ENCODE results near the gene RAI1. TPM values are rescaled to one million over a fixed set of nuclear protein-coding genes. Genes with fewer than 3 reads are reported as not detected.
"Not testable (repeated sequence)": the region's sequence is repeated elsewhere in the genome, so short reads cannot be mapped to it uniquely, and the experiment has no call there.

Gene RAI1, protein sequence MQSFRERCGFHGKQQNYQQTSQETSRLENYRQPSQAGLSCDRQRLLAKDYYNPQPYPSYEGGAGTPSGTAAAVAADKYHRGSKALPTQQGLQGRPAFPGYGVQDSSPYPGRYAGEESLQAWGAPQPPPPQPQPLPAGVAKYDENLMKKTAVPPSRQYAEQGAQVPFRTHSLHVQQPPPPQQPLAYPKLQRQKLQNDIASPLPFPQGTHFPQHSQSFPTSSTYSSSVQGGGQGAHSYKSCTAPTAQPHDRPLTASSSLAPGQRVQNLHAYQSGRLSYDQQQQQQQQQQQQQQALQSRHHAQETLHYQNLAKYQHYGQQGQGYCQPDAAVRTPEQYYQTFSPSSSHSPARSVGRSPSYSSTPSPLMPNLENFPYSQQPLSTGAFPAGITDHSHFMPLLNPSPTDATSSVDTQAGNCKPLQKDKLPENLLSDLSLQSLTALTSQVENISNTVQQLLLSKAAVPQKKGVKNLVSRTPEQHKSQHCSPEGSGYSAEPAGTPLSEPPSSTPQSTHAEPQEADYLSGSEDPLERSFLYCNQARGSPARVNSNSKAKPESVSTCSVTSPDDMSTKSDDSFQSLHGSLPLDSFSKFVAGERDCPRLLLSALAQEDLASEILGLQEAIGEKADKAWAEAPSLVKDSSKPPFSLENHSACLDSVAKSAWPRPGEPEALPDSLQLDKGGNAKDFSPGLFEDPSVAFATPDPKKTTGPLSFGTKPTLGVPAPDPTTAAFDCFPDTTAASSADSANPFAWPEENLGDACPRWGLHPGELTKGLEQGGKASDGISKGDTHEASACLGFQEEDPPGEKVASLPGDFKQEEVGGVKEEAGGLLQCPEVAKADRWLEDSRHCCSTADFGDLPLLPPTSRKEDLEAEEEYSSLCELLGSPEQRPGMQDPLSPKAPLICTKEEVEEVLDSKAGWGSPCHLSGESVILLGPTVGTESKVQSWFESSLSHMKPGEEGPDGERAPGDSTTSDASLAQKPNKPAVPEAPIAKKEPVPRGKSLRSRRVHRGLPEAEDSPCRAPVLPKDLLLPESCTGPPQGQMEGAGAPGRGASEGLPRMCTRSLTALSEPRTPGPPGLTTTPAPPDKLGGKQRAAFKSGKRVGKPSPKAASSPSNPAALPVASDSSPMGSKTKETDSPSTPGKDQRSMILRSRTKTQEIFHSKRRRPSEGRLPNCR (N-terminal part only)
- 10 to 100 TPM in 1 of 2 donors, 1 to 10 TPM in 1; 7.0 to 16.0 TPM for total RNA-seq

DNA sequence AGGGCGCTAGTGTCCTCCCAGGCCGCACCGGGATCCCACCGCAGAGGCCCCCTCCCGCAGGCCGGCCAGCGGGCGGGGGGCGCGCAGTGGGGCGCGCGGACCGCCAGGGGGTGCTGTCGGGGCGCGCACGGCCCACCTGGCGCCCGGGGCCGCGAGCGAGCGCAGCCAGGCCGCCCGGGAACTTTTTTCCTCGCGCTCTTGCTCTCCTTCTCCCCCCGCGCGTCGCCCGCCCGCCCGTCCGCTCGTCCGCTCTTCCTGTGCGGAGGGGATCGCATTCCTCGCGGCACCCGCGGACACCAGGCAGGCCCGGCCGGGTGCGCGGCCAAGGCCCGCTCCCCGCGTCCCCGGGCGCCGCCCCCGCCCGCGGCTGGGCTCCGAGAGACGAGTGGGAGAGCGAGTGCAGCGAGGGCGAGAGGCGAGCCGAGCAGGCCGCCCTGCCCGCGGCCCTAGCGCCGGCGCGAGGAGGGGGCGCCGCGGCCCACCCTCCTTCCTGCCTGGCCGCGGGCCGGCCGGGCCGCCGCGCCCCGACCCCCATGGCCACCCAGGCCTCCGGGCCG is at the start of gene RAI1:
Gene RAI1 (plus strand): TSS at position 272 of the 557 bp plus-strand sequence. CDS start 111,491 bp downstream, outside the sequence.
- H3K9me3 Mint-ChIP-seq = no peaks in the 10 kb centered on the region
- peaks cover 8% of the 10 kb centered on the region for H3K4me1 Mint-ChIP-seq

DNA sequence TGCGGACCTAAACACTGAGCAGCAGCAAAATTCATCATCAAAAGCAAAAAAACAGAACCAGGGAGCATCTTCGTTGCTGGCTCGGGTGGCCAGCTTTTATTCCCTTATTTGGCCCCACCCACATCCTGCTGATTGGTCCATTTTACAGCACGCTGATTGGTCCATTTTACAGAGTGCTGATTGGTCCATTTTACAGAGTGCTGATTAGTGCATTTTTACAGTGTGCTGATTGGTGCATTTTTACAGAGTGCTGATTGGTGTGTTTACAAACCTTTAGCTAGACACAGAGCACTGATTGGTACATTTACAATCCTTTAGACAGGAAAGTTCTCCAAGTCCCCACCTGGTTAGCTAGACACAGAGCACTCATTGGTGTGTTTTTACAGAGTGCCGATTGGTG is 48.6 kb upstream of the RAI1 start:
- H3K27ac Mint-ChIP-seq; H3K4me1 Mint-ChIP-seq; H3K36me3 Mint-ChIP-seq (ENCODE audit: low read depth); ATAC-seq (replicated peaks); H3K27me3 Mint-ChIP-seq; H3K4me3 Mint-ChIP-seq; H3K9me3 Mint-ChIP-seq: not testable (repeated sequence)

More for the DNA sequence above, at the start of gene RAI1:
- H3K27ac Mint-ChIP-seq = peak within 1 kb of the TSS; percentile 54
- ATAC-seq (replicated peaks) = peak; percentile 72
- H3K36me3 Mint-ChIP-seq (ENCODE audit: low read depth) = no peaks in the 10 kb centered on the region
- no peaks in the 10 kb centered on the region for H3K27me3 Mint-ChIP-seq
- peak within 1 kb of the TSS; percentile 80 for H3K4me3 Mint-ChIP-seq

DNA sequence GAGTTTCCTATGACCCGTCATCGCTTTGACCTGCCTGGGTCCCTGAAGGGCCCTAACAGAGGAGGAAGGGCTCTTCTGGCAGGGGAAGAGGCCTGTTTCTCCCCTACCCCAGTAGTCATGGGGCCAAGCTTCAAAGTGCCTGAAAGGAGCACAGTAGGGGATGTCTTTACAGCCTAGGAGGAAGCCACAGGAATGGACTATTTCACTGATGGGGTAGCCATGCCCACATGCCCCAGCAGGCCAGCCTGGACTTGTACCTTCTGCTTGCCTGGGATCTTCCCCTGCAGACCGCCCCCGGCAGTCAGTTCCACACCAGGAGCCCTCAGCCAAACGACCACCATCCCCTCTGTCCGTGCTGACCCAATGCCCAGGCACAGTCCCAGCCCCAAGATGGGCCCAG is 47.9 kb upstream of the RAI1 start:
- no peak overlapping the region for H3K4me3 Mint-ChIP-seq
- H3K27me3 Mint-ChIP-seq = no peaks in the 10 kb centered on the region
- no peaks in the 10 kb centered on the region for H3K9me3 Mint-ChIP-seq
- no peaks in the 10 kb centered on the region for H3K36me3 Mint-ChIP-seq (ENCODE audit: low read depth)
- peaks cover 5% of the 10 kb centered on the region for H3K4me1 Mint-ChIP-seq
- no peak for ATAC-seq (replicated peaks)
- H3K27ac Mint-ChIP-seq = no peak overlapping the region

DNA sequence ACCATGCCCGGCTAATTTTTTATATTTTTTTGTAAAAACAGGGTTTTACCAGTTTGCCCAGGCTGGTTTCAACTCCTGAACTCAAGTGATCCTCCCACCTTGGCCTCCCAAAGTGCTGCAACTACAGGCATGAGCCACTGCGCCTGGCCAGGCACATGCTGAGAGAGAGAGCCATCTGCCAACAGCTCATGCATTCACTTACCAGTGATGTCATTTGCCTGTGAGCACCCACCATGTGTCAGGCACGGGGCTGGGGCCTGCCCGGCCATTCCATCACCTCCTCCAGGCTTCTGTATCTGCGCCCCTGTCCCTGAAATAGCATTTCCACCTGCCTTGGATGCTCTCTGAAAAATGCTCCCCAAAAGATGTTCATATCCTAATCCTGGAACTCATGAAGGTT is 46.1 kb upstream of the RAI1 start:
- Mint-ChIP-seq H3K4me1 (no peaks in the 10 kb centered on the region), H3K27me3 (no peaks in the 10 kb centered on the region), H3K4me3 (no peak overlapping the region), H3K27ac (no peak overlapping the region), H3K36me3 (ENCODE audit: low read depth) (no peaks in the 10 kb centered on the region), H3K9me3 (no peaks in the 10 kb centered on the region)
- no peak for ATAC-seq (replicated peaks)

DNA sequence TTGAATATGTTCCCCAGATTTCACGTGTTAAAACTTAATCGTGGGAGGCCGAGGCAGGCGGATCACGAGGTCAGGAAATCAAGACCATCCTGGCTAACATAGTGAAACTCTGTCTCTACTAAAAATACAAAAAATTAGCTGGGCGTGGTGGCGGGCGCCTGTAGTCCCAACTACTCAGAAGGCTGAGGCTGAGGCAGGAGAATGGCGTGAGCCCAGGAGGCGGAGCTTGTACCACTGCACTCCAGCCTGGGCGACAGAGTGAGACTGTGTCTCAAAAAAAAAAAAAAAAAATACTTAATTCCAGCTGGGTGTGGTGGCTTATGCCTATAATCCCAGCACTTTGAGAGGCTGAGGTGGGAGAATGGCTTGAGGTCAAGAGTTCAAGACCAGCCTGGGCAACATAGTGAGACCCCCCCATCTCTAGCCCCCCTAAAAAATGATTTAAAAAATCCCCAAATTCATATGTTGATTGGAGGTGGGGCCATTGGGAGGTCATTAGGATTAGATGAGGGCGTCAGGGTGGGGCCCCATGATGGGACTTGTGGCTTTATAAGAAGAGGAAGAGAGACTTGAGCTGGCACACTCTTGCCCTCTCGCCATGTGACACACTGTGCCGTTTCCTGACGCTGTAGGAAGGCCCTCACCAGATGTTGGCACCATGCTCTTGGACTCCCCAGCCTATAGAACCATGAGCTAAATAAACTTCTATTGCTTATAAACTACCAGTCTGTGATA is 45.6 kb upstream of the RAI1 start:
- H3K4me3 Mint-ChIP-seq; H3K27ac Mint-ChIP-seq; H3K36me3 Mint-ChIP-seq (ENCODE audit: low read depth); H3K9me3 Mint-ChIP-seq; H3K4me1 Mint-ChIP-seq; H3K27me3 Mint-ChIP-seq; ATAC-seq (replicated peaks): not testable (repeated sequence)

DNA sequence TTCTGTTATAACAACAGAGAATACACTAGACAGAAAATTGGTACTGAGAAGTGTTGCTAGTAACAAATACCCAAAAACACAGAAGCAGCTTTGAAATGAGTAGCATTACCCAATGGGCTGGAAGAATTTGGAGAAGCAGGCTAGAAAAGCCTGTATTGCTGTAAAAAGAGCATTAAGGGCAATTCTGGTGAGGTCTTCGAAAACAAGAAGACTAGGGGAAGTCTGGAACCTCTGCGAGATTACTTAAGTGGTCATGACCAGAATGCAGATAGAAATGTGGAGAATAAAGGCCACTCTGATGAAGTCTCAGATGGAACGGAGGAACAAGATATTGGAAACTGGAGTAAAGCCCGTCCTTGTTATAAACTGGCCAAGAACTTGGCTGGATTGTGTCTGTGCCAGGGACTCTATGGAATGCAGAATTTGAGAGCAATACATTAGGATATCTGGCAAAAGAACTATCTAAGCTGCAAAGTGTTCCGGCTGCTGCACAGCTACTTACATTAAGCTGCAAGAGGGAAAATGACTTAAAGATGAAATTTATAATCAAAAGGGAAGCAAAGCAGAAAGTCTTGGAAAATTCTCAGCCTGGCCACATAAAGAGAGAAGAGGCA is 44.9 kb upstream of the RAI1 start:
- H3K4me3 Mint-ChIP-seq = no peak overlapping the region
- no peaks in the 10 kb centered on the region for H3K27me3 Mint-ChIP-seq
- H3K9me3 Mint-ChIP-seq = no peaks in the 10 kb centered on the region
- no peak overlapping the region for H3K27ac Mint-ChIP-seq
- H3K4me1 Mint-ChIP-seq = no peaks in the 10 kb centered on the region
- H3K36me3 Mint-ChIP-seq (ENCODE audit: low read depth) = no peaks in the 10 kb centered on the region
- no peak for ATAC-seq (replicated peaks)

DNA sequence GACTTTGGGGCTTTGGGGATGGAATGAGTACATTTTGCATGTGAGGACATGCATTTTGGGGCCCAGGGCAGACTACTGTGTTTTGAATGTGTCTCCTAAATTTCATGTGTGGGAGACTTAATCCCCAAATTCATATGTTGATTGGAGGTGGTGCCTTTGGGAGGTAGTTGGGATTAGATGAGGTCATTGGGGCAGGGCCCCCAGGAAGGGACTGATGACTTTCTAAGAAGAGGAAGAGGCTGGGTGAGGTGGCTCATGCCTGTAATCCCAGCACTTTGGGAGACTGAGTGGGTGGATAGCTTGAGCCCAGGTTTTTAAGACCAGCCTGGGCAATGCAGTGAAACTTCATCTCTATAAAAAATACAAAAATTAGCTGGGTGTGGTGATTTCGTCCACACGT is 42.8 kb upstream of the RAI1 start:
- Mint-ChIP-seq H3K27me3 (no peaks in the 10 kb centered on the region), H3K27ac (no peak overlapping the region), H3K36me3 (ENCODE audit: low read depth) (no peaks in the 10 kb centered on the region), H3K9me3 (no peaks in the 10 kb centered on the region), H3K4me3 (no peak overlapping the region), H3K4me1 (no peaks in the 10 kb centered on the region)
- ATAC-seq (replicated peaks) = no peak

DNA sequence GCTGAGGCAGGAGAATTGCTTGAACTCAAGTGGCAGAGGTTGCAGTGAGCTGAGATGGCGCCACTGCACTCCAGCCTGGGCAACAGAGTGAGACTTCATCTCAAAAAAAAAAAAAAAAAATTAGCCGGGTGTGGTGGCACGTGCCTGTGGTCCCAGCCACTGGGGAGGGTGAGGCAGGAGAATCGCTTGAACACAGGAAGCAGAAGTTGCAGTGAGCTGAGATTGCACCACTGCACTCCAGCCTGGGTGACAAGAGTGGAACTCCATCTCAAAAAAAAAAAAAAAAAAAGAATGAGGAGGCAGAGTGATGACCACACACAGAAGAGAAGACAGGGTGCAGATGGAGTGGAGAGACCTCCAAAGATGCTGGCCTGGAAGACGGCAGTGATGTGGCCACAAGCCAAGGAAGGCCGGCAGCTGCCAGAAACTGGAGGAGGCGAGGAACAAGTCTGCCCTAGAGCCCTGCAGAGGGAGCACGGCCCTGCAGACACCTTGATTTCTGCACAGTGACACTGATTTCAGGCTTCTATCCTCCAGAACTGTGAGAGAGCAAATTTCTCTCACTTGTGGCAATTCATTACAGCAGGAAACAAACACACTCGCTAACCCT is 41.5 kb upstream of the RAI1 start:
- H3K36me3 Mint-ChIP-seq (ENCODE audit: low read depth); H3K9me3 Mint-ChIP-seq; H3K27ac Mint-ChIP-seq; H3K4me1 Mint-ChIP-seq; H3K27me3 Mint-ChIP-seq; H3K4me3 Mint-ChIP-seq; ATAC-seq (replicated peaks): not testable (repeated sequence)

DNA sequence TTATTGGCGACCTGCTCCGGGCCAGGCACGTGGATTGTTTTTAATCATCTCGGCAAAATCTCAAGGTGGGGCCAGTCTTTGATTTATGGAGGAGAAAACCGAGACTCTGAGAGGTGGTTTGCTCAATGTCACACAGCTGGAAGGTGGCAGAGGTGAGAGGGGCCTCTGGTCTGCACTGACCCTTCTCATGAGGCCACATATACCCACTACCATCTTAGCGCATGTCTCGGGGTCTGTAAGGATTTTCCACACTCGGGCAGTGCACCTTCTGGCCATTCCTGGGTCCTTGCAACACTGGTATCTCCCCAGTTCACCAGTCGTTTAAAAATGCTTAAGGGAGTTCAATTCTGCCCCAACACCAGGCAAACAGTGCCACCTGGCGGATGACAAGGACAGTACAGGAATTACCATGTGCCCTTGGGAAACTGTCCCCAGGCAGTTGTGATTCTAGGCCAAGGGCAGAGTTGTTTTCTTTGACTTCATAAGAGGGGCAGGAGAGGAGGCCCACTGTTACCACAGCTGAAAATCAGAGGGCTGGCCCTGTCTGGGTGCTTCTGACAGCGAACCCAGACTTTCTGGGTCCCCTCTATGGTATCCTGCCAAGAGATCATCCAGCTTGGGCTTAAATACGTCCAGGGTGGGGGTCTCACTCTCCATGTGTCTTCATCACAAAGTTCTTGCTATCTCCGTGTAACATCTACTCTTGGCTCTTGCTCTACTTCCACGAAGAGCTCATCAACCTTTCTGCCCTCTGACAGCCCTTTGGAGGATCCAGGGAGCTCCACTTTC is 39.4 kb upstream of the RAI1 start:
- no peaks in the 10 kb centered on the region for H3K4me1 Mint-ChIP-seq
- ATAC-seq (replicated peaks) = peak; percentile 87
- no peaks in the 10 kb centered on the region for H3K9me3 Mint-ChIP-seq
- H3K36me3 Mint-ChIP-seq (ENCODE audit: low read depth) = no peaks in the 10 kb centered on the region
- H3K27me3 Mint-ChIP-seq = no peaks in the 10 kb centered on the region
- no peak overlapping the region for H3K4me3 Mint-ChIP-seq
- H3K27ac Mint-ChIP-seq = no peak overlapping the region

DNA sequence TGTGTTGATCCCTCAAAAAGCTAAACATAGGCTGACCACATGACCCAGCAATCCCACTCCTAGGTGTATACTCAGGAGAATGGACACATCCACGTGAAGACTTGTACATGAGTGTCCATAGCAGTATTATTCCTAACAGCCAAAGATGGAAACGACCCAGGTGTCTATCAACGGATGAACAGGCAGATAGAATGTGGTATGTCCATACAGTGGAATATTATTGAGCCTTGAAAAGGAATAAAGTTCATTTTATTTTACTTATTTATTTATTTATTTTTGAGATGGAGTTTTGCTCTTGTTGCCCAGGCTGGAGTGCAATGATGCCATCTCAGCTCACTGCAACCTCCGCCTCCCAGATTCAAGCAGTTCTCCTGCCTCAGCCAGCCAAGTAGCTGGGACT is 36.1 kb upstream of the RAI1 start:
- H3K36me3 Mint-ChIP-seq (ENCODE audit: low read depth); H3K9me3 Mint-ChIP-seq; H3K27ac Mint-ChIP-seq; H3K4me3 Mint-ChIP-seq; ATAC-seq (replicated peaks); H3K4me1 Mint-ChIP-seq; H3K27me3 Mint-ChIP-seq: not testable (repeated sequence)

DNA sequence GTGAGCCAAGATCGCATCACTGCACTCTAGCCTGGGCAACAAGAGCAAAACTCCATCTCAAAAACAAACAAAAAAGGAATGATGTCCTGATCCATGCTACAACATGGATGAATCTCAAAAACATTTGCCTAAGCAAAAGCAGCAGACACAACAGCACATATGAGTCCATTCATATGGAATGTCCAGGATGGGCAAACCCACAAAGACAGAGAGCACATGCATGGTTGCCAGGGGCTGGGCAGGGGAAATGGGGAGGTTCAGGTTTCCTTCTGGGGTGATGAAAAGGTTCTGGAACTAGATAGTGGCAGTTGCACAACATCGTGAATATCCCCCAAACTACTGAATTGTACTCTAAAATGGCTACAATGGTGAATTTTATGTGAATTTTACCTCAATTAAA is 35.3 kb upstream of the RAI1 start:
- Mint-ChIP-seq H3K36me3 (ENCODE audit: low read depth) (no peaks in the 10 kb centered on the region), H3K27ac (no peak overlapping the region), H3K9me3 (no peaks in the 10 kb centered on the region), H3K4me1 (no peaks in the 10 kb centered on the region), H3K4me3 (no peak overlapping the region), H3K27me3 (no peaks in the 10 kb centered on the region)
- no peak for ATAC-seq (replicated peaks)

DNA sequence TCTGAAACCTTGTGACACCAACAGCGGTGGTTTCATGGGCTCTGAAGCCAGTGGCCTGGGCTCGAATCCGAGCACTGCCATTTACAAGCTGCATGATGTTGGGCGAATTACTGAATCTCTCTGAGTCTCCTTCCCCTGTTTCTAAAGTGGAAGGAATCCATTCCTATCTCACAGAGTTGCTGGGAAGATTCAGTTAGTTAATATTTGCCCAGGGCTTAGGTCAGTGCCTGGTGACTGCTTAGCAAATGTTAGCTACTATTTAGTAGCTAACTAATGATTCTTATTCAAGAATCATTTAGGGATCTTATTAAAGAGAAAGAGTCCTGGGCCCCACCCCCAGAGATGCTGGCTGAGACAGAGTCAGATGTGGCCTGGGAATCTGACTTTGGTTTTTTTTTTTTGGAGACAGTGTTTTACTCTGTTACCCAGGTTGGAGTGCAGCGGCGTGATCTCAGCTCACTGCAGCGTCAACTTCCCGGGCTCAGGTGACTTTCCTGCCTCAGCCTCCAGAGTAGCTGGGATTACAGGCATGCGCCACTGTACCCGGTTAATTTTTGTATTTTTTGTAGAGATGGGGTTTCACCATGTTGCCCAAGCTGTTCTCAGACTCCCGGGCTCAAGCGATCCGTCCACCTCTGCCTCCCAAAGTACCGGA is 33.6 kb upstream of the RAI1 start:
- no peak for ATAC-seq (replicated peaks)
- no peaks in the 10 kb centered on the region for H3K4me1 Mint-ChIP-seq

More for the DNA sequence above, 33.6 kb upstream of the RAI1 start:
- Mint-ChIP-seq H3K4me3 (no peak overlapping the region), H3K27me3 (no peaks in the 10 kb centered on the region), H3K36me3 (ENCODE audit: low read depth) (no peaks in the 10 kb centered on the region), H3K9me3 (no peaks in the 10 kb centered on the region), H3K27ac (no peak overlapping the region)

All from activated T-helper 17 cell treated with anti-CD3 and anti-CD28 coated beads, Interleukin-2, amount 50 U/mL, for 72 hours (primary cell).